Gastroesophageal sphincter (tissue), 3 donors: ENCODE results near the gene PLOD1.

Experiments used
- CTCF ChIP-seq, 4 experiments: fragments of 200-600 bp in 2 of 4; fragments of 450-650 bp in 2 of 4; sonication (generic) in 1 of 4; IDR thresholded peaks; one replicate each; pipeline ENCODE4 v1.5.1; 2017 to 2019; ENCODE audit warnings: antibody characterized with exemption in 4 of 4, mild to moderate bottlenecking in 2 of 4, moderate library complexity in 2 of 4
- POLR2A ChIP-seq, 2 donors: fragments of 450-650 bp; IDR thresholded peaks; one replicate each; pipeline ENCODE4 v1.6.1; 2017; ENCODE audit warnings: antibody characterized with exemption in 2 of 2, mild to moderate bottlenecking in 2 of 2, moderate library complexity in 1 of 2

DNA sequence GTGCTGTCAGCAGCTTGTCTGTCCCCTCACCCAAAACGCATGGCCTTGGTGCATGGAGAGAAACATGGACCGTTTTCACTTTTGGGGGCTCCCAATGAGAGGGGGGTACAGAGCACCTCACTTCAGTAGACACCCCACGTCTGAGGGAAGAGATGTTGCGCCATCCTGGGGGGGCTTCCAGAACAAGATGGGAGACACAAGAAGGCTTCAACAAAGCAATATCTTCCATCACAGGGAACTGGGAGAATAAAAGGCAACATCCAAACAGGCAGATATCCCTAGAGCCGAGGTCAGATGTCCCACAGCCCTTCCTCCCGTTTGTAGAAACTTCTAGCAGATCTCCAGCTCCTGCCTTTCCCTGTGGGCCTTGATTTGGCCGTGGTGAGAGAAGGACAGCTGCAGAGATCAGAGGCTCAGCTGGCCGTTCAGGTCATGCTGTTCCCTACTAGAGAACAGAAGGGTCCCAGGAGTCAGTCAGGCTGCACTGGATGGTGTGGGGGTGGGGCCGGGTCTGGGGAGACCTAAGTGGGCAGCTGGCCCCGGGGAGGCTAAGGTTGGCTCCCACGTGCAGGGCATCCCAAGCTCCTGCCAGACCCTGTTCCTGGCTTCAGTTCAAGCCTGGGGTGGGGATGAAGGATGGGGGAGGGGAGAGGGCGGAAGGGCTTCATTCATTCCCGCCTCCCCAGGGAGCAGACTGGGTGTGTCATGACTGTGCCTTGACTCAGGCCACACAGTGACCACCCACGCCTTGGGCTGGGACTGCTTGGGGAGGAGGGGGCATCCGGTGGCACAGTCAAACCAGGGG, 4.4 kb downstream of the PLOD1 start:
- TF ChIP-seq CTCF (IDR thresholded peaks at IDR 0.05) = no peak
- no peak for TF ChIP-seq POLR2A (IDR thresholded peaks at IDR 0.05)
